HG03095 (cell line): ENCODE results near the gene SKP1.

Experiments used
- ATAC-seq: cut with Tn5 transposase; IDR thresholded peaks from one replicate; pipeline ENCODE4 v1.9.1; 2021; ENCODE audit warnings: moderate library complexity; ENCODE audit not compliant: unreplicated experiment

Gene SKP1

DNA sequence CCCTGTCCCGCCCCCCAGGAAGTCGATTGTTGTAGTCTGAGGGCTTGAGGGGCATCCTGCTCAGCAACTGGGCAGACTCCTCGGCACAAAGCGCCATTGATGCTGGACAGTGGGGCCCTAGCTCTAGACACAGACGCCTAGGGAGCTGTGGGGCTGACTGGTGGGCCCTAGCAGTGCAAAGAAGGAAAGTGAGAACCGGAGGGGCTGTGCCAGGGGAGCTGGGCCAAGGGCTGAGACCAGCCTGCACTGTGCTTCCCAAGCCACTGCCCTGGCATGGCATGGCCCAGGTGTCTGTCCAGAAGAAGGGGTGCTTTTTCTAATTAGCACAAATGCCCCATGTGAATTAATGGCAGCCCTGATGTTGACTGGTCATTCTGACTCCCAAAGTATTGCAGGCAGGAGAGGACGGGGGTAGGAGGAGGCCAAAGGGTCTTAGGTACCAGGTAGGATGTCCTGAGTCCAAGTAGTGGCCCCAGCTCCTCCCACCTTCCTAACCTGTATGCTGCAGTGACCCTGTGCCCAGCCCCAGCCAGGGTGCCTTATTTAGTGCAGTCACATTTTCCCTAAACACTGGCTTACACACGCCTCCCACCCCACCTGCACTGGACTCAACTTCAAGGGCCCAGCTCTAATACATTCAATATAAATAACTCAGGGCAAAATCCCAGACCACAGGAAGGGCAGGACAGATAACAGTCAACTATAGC, 46.4 kb downstream of the SKP1 start:
- ATAC-seq: no peak

DNA sequence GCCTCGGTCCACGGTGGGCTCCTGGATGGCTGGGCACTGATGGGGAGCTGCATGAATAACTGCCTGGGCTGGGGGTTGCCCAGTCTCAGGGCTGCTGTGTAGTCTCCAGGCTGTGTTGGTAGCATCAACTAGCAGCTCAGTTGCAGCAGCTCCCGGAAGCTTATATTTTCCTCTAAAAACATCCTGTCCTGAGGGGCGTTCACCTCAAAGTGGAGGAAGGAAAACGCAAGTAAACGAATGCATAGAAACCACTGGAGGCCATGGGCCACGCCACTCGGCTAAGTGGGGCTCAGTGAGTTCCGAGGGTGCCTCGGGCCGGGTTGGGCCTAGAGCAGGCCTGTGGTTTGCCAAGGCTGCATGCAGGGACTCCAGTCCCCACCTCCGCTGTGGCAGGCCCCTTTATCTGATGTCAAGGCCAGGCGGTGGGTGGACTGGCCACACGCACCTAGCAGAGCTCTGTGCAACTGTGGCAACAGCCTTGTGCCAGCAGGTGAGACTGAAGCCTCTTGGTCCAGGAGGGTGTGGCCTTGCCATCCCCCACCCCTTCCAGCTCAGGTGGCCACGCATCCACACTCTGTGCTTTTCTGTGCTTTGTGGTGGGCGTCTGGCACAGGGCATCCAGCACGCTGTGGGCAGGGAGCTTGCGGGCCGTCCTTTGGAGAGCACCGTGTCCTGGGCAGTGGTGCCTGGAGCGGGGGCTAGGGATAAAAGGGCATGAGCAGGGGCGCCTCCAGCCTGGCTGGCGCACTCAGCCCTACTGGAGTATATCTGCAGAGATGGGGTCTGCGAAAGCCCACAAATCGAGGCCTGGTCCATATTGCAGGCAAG, 47.1 kb downstream of the SKP1 start:
- ATAC-seq: no peak

DNA sequence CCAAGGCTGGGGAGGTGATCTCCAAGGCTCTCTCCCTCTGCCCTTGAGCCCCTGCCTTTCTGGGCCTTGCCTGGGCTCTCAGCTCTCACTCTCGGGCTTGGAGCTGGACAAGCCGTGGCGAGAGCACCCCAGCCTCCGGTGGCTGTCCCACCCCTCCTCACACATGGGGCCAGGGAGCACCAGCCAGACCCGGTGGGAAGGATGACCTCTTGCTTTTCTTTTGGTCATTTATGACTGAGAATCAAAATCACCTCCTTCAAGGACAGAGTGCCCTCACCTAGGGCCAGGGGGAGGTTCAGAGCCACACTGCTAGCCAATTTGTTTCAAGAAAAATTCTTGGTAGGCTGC, 48.1 kb downstream of the SKP1 start:
- ATAC-seq: no peak

DNA sequence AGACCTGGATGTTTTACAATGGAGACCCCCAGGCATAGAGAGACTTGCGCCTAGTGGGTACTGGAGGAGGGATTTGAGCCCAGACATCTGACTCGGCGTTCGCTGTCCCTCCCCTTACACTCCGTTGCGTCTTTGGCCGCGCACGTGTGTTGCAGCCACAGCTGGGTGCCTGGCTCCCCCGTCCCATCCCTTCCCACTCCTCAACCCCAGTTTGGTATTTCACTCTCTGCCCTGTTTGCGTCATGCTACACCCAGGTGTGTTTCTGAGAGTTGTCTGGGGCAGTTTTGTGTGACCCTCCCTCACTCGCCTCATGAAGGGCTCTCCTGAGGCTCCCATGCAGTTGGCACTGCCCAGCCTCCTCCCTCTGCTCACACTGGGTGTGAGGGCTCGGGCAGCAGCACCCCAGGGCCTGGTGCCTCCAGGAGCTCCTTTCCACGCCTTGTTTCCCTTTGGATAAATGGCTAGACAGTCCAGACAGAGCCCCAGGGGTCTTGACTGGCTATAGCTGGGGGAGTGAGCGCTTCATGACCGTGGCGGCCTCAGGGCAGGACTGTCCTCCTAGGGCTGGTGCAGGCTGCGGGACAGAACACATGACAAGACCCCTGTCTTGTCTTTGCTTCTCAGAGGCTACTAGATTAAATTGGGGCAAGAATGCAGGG, 48.6 kb downstream of the SKP1 start:
- ATAC-seq: no peak

DNA sequence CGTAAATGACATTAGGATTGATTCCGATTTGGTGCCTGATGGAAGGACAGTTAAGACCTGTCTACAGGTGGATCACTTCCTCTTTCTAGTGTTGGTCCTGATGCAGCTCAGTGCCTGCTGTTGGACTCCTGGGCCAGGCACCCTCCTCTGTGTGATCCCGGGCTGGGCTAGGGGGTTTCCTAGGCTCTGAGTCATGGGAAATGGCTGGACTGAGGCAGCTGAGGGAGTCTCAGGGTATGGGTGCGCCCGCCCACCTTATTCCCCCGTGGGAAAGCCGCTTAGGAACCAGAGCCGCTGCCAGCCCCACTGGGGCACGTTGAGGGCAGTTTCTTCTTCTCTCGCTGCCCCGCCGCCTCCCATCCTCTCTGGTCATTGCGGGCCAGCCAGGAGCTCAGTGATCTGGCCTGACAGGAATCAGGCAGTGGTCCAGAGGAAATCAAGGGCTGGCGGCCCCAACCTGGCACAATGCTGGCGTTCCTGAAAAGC, 49.3 kb downstream of the SKP1 start:
- no peak for ATAC-seq

DNA sequence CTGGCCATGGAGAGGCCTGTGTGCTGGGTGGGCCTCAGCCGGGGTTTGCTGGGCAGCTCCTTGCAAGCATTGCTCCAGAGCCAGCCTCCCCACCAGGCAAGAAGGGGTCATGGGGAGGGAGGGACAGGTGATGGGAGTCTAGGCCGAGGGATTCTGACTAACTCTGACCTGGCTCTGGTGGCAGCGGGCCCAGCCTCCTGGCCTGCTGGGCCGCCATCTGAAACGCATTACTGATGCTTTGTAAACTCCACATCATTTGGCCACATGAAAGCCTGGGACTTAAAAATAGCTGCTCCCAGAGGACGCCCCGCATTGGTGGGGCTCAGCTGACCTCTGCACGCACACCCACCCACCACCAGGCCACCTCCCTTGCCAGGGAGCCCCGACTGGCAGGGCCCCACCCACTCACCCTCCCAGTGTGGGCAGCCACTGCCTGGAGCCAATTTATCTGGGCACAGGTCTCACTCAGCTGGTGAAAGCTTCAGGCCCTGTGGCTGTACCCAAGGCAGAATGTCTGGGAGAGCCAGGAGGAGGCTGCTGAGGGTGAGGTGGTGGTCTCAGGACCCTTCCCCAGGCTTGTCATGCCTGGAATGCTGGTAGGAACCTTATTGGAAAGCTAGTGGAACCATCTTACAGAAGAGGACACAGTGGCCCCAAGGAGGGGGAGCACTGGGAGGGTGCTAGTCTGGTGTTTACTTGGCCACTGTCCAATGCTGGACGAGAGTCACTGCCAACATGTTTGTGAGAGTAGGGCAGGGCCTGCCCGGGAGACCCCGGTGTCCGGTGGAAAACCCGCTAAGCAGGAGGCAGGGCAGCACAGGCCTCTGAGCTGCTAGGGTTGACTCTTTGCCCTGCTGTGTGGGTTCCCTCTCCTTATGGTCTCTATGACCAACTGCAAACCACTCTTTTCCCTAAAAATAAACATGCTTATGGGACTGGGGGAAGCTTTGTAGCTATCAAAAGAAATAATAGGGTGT, 51.4 kb downstream of the SKP1 start:
- ATAC-seq: no peak

DNA sequence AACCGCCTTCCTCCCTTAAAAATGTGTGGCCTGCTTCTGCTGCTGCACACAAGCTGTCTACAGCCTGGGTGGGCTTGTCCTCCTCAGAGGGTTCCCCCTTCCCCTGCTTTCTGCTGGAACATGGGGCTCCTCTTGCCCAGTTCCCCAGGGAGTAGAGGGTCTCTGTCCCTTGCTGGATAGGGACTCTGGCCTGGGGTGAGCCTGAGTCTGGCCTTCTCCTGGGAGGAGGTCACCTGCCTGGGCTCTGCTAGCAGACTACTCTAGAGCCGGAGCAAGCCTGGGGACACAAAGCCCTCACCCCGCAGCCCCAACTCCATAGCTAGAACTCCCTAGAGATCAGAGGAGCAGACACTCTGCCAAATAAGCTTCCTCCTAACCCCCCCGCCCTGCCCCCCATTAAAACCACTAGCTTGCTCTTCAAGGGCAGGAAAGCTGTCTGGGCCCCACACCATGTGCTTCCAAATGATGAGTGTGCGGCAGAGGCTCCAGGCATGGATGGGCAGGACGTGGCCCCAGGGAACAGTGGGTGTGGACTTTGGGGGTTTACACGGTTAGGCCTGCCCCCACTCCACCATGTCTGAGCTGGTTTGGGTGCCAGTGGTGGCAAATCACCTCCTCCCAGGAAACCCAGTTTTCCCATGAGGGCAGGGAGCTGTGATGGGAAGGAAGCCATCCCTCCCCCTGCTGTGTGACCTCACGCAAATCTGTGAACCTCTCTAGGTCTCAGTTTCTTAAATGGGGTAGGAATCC, 52.3 kb downstream of the SKP1 start:
- no peak for ATAC-seq

DNA sequence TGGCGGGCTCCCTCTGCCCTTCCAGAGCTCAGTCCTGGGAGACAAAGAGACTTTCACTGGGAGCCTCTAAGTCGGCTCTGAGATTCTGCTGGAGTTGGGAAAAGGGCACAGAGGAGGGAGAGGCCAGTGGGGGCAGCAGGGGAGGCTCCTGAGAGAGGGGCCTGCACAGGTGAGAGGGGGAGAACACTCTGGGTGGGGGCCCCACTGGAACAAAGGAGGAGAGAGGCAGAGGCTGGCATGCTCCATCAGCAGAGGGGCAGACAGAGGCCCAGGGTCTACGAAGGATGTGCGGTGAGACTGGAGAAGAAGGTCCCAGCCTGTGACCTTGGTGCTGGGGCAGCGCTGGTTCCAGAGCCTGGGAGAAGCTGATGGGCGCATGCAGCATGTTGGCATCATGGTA, 53.4 kb downstream of the SKP1 start:
- no peak for ATAC-seq

DNA sequence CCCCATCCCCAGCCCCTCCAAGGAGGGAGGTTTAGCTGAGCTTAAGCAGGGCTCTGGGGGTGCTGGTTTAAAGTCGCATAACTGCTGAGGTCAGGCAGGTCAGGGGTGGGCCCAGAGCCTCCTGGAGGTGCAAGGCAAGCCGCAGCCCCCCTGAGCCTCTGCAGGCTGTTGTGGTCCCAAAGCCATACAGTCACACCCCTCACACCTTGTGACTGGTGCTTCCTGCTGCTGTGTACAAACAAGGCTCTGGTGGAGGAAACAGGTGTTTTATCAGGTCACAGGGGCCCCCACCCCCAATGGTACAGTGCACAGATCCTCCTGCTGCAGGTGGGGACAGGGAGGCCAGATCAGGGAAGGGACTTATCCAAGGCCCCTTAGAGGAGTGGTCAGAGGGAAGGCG, 54.2 kb downstream of the SKP1 start:
- ATAC-seq: no peak

DNA sequence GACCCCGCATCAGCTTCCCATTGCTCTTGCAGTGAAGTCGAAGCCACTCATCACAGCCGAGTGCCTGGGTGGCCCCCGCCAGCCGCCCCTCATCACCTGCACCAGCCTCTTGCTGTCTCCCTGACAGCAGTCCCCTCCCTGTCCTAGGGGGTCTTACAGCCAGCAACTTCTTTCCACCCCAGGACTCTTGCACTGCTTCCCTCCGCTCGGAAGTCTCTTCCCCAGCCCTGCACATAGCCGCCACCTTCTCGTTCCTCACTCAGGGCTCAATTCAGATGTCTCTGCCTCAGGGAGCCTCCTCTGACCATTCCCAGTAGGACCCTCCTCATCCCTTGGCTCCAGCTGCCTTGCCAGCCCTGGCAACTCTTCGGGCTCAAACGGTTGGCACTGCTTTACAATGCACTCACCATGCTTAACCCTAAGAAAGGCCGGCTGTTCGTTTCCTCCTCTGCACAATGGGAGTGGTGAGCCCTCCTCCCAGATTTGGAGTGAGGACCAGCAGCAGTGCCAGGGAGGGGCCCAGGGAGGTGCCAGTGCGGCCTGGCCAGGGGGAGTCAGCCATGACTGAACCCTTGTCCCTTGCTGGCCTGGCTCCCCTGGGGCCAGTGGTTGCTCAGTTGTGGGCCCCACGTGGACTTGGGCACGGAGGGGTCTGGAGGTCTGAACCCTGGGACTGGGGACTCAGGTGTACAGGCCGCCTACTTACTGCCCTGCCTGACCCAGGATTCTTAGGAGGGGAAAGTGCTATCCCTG, 56.2 kb downstream of the SKP1 start:
- no peak for ATAC-seq

DNA sequence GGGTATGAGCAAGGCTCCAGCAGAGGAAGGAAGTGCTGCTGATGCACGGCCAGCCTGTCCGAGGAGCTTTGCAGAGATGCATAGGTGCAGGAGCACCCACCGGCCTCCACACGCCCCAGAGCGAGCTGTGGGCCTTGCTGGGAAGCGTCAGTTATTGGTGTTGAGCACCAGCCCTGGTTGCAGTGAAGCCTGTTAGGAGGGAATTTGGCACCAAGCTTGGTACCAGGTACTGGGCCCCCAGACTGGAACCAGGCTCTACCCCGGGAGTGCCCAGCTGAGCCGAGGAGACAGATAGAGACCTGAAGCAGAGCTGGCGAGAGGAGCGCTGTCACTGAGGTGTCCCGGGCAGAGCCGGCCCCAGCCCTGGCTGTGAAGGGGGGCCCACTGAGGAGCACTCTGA, 57.0 kb downstream of the SKP1 start:
- ATAC-seq: no peak

DNA sequence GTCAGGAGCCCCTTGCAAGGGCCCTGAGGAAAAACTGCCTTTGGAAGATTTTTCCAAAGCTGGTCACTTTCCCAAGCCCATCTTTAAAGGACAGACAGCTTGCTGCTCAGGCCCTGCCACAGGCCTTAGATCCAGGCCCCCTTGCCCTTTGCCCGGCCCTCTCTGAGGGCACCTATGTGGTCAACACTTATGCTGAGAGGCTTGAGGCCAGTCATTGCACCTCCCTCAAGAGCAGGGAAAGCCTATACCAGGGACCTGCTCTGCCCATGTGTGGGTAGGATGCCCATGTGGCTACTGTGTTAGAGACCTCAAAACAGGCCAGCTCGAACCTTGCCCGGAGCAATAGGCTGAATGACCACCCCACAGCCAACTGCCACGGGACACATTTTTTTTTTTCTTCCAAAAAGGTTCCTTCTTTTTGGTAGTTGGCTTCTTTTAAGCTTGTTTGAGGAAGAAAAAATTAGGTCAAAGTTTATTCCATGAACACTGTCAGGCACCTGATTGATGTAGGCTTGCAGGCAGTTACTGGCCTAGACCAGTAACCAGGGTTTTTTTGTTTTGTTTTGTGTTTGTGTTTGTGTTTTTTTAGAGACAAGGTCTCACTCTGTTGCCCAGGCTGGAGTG, 58.4 kb downstream of the SKP1 start:
- no peak for ATAC-seq

DNA sequence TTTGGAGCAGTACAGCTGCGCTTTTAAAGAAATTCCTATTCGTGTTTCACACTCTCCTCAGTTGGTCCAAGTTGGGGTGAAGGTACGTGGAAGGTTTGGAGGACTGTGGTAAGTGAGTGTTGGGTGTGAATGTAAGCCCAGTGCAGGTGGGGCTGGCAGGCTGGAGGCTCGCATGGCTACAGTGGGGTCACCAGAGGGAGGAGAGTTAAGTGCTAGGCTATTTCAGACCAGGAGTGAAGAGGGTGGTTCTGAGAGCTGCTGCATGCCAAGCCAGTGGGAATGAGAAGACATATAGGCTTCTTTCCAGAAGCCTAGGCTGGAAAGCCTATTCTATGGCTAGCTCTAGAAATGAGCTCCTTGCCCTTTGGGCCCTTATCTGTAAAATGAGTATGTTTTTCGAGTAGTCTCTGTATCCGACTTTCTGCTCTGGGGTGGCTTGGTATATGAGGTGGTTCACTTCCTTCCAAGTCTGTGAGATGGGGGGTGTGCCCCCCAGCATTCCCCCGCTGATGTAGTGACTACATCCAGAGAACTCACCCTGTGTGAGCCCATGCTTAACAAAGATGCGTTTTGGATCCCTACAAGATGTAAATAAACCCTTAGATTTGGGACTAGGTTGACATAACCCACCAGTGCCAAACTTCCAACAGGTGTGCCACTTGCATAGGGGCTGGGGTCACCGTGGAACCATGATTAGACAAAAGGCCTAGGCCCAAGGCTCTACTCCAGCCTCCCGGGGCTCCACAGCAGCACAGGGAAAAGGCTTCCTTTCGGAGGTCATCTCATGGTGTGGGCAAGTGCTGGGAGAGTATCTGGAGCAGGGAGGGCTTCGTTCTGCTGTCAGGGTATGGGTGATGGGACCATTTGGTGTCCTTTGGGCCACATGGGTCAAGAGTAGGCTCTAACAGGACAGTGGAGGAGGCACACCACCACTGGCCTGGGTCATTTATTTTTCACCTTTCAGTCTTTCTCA, 59.7 kb downstream of the SKP1 start:
- no peak for ATAC-seq

DNA sequence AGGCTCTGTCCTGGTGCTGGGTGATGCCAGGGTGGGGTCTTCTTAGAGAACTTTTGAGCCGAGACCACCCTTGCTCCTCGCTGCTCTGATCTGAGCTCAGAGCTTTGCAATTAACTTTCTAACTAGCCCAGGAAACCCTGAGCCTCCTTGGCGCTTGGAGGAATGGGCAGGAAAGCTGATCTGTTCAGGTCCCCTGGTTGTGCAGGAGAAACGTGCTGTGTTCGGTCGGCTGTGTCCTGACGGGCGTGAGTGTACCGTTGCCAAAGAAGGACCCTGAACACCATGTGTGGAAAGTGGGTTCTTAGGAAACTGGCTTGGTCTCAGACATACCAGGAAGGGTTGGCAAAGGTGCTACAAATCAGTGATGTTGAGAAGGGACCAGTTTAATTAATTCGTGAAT, 60.5 kb downstream of the SKP1 start:
- no peak for ATAC-seq

DNA sequence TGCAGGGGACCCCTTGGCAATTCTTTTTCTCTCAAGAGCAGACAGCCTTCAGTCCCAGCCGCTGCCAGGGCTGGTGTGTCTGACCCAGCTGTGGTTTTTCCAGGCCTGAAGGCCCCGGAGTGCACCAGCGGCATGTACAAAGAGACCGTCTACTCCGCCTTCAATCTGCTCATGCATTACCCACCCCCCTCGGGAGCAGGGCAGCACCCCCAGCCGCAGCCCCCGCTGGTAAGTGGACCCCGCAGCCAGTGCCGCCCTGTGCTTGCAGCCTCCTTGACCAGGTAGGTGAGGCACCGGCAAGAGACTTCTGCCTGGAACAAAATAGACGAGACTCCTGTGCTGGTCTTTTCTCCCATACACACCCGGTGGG, 61.0 kb downstream of the SKP1 start:
- ATAC-seq: no peak

DNA sequence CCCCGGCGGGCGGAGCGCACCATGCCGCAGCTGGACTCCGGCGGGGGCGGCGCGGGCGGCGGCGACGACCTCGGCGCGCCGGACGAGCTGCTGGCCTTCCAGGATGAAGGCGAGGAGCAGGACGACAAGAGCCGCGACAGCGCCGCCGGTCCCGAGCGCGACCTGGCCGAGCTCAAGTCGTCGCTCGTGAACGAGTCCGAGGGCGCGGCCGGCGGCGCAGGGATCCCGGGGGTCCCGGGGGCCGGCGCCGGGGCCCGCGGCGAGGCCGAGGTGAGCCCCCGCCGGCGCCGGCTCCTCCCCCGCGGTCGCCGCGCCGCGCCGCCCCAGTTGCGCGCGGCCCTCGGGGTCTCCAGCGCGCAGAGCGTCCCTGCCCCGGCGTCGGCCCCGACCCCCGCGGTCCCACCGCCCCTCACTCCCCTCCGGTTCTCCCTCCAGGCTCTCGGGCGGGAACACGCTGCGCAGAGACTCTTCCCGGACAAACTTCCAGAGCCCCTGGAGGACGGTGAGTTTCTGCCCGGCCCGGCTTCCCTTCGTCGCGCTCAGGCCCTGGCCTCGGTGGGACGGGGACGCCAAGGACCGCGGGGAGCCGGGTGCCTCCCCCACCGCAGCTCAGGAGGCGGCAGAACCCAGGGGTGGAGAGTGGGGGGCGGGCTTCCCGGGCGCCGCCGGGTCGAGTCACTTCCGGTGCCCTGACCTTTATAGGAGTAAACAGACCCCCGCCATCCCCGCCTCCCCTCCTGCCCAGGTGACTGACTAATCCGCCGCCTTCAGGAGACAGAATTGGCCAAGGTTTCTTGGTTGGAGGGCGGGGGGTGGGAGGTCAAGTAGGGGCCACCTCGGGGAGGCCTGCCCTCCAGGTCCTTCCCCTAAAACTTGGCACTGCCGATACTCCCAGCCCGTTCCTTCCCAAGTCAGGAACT, 61.6 kb downstream of the SKP1 start:
- ATAC-seq: no peak
